Measurements from ENCODE around the gene LINS1. TPM values are rescaled to one million over a fixed set of nuclear protein-coding genes. Genes with fewer than 3 reads are reported as not detected.

LINS1 gene
- total and polyA plus RNA-seq, 2 donors (not counting 1 experiment from before 2014, with no cell fraction given), result 14.3 to 46.4 TPM

GRCh38 chr15:100633763-100634075 is 31.7 kb upstream of the LINS1 start:
- peaks cover 86% of the 10 kb centered on the region for H3K79me2 ChIP-seq (ENCODE audit: control insufficient read depth, insufficient read depth, low read length)
- H3K27ac ChIP-seq (ENCODE audit: low read length in 2 of 2), result no peak overlapping the region
- ChIA-PET POLR2A (no interaction called here), CTCF (no interaction called here)
- no peak for DNase-seq
- intact Hi-C loops (cut with micrococcal nuclease), result no loop called here
- Mint-ChIP-seq H3K27me3 (no peaks in the 10 kb centered on the region), H3K9me3 (ENCODE audit: insufficient read depth) (no peaks in the 10 kb centered on the region), H3K4me1 (peaks cover 15% of the 10 kb centered on the region), H3K4me3 (no peak overlapping the region), H3K27ac (no peak overlapping the region)
- no peaks in the 10 kb centered on the region for H3K9me3 ChIP-seq (ENCODE audit: control extremely low read depth in 1 of 3, control insufficient read depth in 2 of 3, insufficient read depth in 1 of 3, low read length in 2 of 3)
- TF ChIP-seq EZH2 (IDR thresholded peaks at IDR 0.05; ENCODE audit: borderline replicate concordance, insufficient read depth, low read depth, low read length, poor library complexity, severe bottlenecking) (no peak), CTCF (IDR thresholded peaks at IDR 0.05) (no peak)
- no CpG with 5 or more reads among the region's 1 CpG for WGBS (ENCODE audit: insufficient coverage)
- no peak overlapping the region for H3K9ac ChIP-seq (ENCODE audit: low read length)
- no peak overlapping the region for H2AFZ ChIP-seq (ENCODE audit: insufficient read depth, low read depth, low read length, poor library complexity, severe bottlenecking)
- peaks cover 0 to 42% of the 10 kb centered on the region in 2 experiments for H3K36me3 ChIP-seq (replicated peaks in 1 of 2; ENCODE audit: control extremely low read depth in 1 of 2, control insufficient read depth in 1 of 2, extremely low read depth in 1 of 2, insufficient read depth in 2 of 2, low read length in 1 of 2)
- no peak overlapping the region for H3K4me2 ChIP-seq (replicated peaks; ENCODE audit: low read depth, low read length, poor library complexity, severe bottlenecking)
- ATAC-seq (ENCODE audit: low read depth), result no peak
- no peak overlapping the region for H3K4me3 ChIP-seq (ENCODE audit: control extremely low read depth in 1 of 5, extremely low read depth in 1 of 5, insufficient read depth in 1 of 5, low read depth in 2 of 5, low read length in 4 of 5)
- no peaks in the 10 kb centered on the region for H3K27me3 ChIP-seq (replicated peaks in 1 of 4; ENCODE audit: control extremely low read depth in 1 of 4, control insufficient read depth in 3 of 4, insufficient read depth in 4 of 4, low read length in 3 of 4)
- H4K20me1 ChIP-seq (ENCODE audit: control insufficient read depth, insufficient read depth, low read length, poor library complexity, severe bottlenecking), result peaks cover 60% of the 10 kb centered on the region
- no peaks in the 10 kb centered on the region for H3K4me1 ChIP-seq (ENCODE audit: control insufficient read depth in 2 of 2, insufficient read depth in 2 of 2, low read length in 2 of 2)

DNA sequence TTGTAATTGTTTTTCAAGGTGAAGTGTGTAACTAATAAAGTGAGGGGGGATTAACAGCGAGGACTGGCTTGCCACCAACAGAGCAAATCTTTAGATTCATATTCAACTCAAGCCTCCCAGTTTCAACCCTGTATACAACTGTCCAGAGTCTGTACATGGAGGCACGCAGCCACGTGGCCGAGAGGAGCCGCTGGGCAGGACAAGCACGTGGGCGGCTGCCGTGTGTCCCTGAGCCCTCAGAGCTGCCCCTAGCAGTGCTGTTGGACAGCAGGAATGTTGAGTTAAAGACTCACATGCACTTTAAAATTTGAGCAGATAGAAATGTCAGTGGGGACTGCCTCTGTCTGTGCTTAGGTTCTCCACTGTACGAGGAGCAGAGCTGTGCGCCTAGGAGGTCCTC is 29.8 kb upstream of the LINS1 start:
- Histone ChIP-seq H3K27me3 (replicated peaks in 1 of 4; ENCODE audit: control extremely low read depth in 1 of 4, control insufficient read depth in 3 of 4, insufficient read depth in 4 of 4, low read length in 3 of 4) (no peaks in the 10 kb centered on the region), H3K4me1 (ENCODE audit: control insufficient read depth in 2 of 2, insufficient read depth in 2 of 2, low read length in 2 of 2) (no peaks in the 10 kb centered on the region), H3K27ac (ENCODE audit: low read length in 2 of 2) (no peak overlapping the region), H3K36me3 (replicated peaks in 1 of 2; ENCODE audit: control extremely low read depth in 1 of 2, control insufficient read depth in 1 of 2, extremely low read depth in 1 of 2, insufficient read depth in 2 of 2, low read length in 1 of 2) (peaks cover 0 to 42% of the 10 kb centered on the region in 2 experiments), H2AFZ (ENCODE audit: insufficient read depth, low read depth, low read length, poor library complexity, severe bottlenecking) (no peak overlapping the region), H3K4me3 (ENCODE audit: control extremely low read depth in 1 of 5, extremely low read depth in 1 of 5, insufficient read depth in 1 of 5, low read depth in 2 of 5, low read length in 4 of 5) (no peak overlapping the region), H3K4me2 (replicated peaks; ENCODE audit: low read depth, low read length, poor library complexity, severe bottlenecking) (no peak overlapping the region), H3K9ac (ENCODE audit: low read length) (no peak overlapping the region), H3K9me3 (ENCODE audit: control extremely low read depth in 1 of 3, control insufficient read depth in 2 of 3, insufficient read depth in 1 of 3, low read length in 2 of 3) (no peaks in the 10 kb centered on the region), H4K20me1 (ENCODE audit: control insufficient read depth, insufficient read depth, low read length, poor library complexity, severe bottlenecking) (peaks cover 50% of the 10 kb centered on the region), H3K79me2 (ENCODE audit: control insufficient read depth, insufficient read depth, low read length) (peaks cover 72% of the 10 kb centered on the region)
- 99% methylated on average over 9 of the region's 10 CpGs for WGBS (ENCODE audit: insufficient coverage)
- POLR2A ChIA-PET, result no interaction called here
- CTCF ChIA-PET, result interaction anchor here (0.6 to 3.4 kb wide), 3 partner anchors 241 to 376 kb away, joined by 3 to 23 read pairs (median 12); no protein-coding TSS in a partner anchor
- peaks cover 8% of the 10 kb centered on the region for H3K4me1 Mint-ChIP-seq
- no peak overlapping the region for H3K4me3 Mint-ChIP-seq
- TF ChIP-seq CTCF (IDR thresholded peaks at IDR 0.05) (no peak), EZH2 (IDR thresholded peaks at IDR 0.05; ENCODE audit: borderline replicate concordance, insufficient read depth, low read depth, low read length, poor library complexity, severe bottlenecking) (no peak)
- no peak overlapping the region for H3K27ac Mint-ChIP-seq
- DNase-seq, result no peak
- H3K27me3 Mint-ChIP-seq, result no peaks in the 10 kb centered on the region
- ATAC-seq (ENCODE audit: low read depth), result no peak
- intact Hi-C loops (cut with micrococcal nuclease), result no loop called here
- no peaks in the 10 kb centered on the region for H3K9me3 Mint-ChIP-seq (ENCODE audit: insufficient read depth)
